CD4-positive, alpha-beta T cell (primary cell): ENCODE measurements around the gene PUS3. TPM values are rescaled to one million over a fixed set of nuclear protein-coding genes. Genes with fewer than 3 reads are reported as not detected.
"Not testable (repeated sequence)": the region's sequence is repeated elsewhere in the genome, so short reads cannot be mapped to it uniquely, and the experiment has no call there.

ENCODE experiments used
- ATAC-seq: fragments of 200-7000 bp; cut with Tn5 transposase; one replicate; pipeline ENCODE4 v1.10.0; 2022; ENCODE audit warnings: mild to moderate bottlenecking; ENCODE audit not compliant: poor library complexity
- CTCF ChIA-PET: fragments of 350-600 bp; sonication (Branson Sonifier 250); formaldehyde crosslinking; loops from one replicate; lab custom pipeline; 2021; ENCODE audit warnings: antibody characterized with exemption, inconsistent platforms; lab: Charles Lee
- POLR2A ChIA-PET: fragments of 350-600 bp; sonication (Branson Sonifier 250); formaldehyde crosslinking; loops from one replicate; lab custom pipeline; 2021; ENCODE audit warnings: antibody characterized with exemption, inconsistent platforms; lab: Charles Lee
- DNase-seq, 14 experiments: peaks; one replicate each; pipeline ENCODE4 v3.0.0-alpha.2; 2013 to 2020; ENCODE audit warnings: mixed read lengths in 2 of 14
- H3K27ac ChIP-seq, 2 donors: one replicate each; pipeline versions ENCODE4 v1.5.1 to v1.7.0; 2013; ENCODE audit warnings: low read length in 2 of 2, low read depth in 1 of 2, mild to moderate bottlenecking in 1 of 2
- H3K27me3 ChIP-seq, 2 experiments: 1 replicate in 1 of 2; 2 replicates in 1 of 2; pipeline versions ENCODE4 v1.6.1 to v1.7.0; 2013; ENCODE audit warnings: low read length in 2 of 2, control low read depth in 1 of 2, mild to moderate bottlenecking in 1 of 2, moderate library complexity in 1 of 2; ENCODE audit not compliant: insufficient read depth in 2 of 2, control insufficient read depth in 1 of 2
- H3K36me3 ChIP-seq: one replicate; pipeline ENCODE4 v1.6.1; 2013; ENCODE audit warnings: low read length, control low read depth; ENCODE audit not compliant: insufficient read depth
- H3K4me1 ChIP-seq: one replicate; pipeline ENCODE4 v1.6.1; 2013; ENCODE audit warnings: low read length, control low read depth; ENCODE audit not compliant: insufficient read depth
- H3K4me3 ChIP-seq: one replicate; pipeline ENCODE4 v1.5.1; 2013; ENCODE audit warnings: mild to moderate bottlenecking, low read length, moderate library complexity
- H3K9me3 ChIP-seq, 2 experiments: 1 replicate in 1 of 2; 2 replicates in 1 of 2; pipeline versions ENCODE4 v1.6.1 to v1.7.0; 2013; ENCODE audit warnings: low read length in 2 of 2, mild to moderate bottlenecking in 2 of 2, control low read depth in 1 of 2, moderate library complexity in 1 of 2; ENCODE audit not compliant: control insufficient read depth in 1 of 2, insufficient read depth in 1 of 2
- H3K27ac Mint-ChIP-seq: one replicate; pipeline ENCODE4 v1.8.0; 2020; ENCODE audit warnings: mixed read lengths
- H3K27me3 Mint-ChIP-seq: one replicate; pipeline ENCODE4 v1.8.0; 2021; ENCODE audit warnings: mixed read lengths
- H3K36me3 Mint-ChIP-seq: one replicate; pipeline ENCODE4 v1.8.0; 2021; ENCODE audit warnings: low read depth, mixed read lengths
- H3K4me1 Mint-ChIP-seq: one replicate; pipeline ENCODE4 v1.8.0; 2021; ENCODE audit warnings: low read depth, mixed read lengths
- H3K4me3 Mint-ChIP-seq: one replicate; pipeline ENCODE4 v1.8.0; 2020; ENCODE audit warnings: mild to moderate bottlenecking, mixed read lengths
- H3K9me3 Mint-ChIP-seq: one replicate; pipeline ENCODE4 v1.8.0; 2020; ENCODE audit warnings: mixed read lengths
- CTCF ChIP-seq: fragments of 200-600 bp; IDR thresholded peaks from one replicate; pipeline ENCODE4 v1.8.0; 2022; ENCODE audit warnings: antibody characterized with exemption, mild to moderate bottlenecking
- intact Hi-C, 2 experiments: fragments of 100-400 bp; cut with DNase I in 1 of 2; cut with micrococcal nuclease in 1 of 2; formaldehyde crosslinking; loops; one replicate each; pipeline versions ENCODE4 v1.15.1 to v1.9.0; 2023 to 2025; cut with DNase I, micrococcal nuclease
- total RNA-seq, 174 experiments: library from RNA in 2 of 174; stranded (reverse) in 2 of 174; gene quantifications; one replicate each; pipeline ENCODE4 v1.2.3 and lab custom pipeline; 2021 to 2026

Gene PUS3
- total RNA-seq, 2 experiments from 2014 or later: 6.0 to 7.3 TPM

DNA sequence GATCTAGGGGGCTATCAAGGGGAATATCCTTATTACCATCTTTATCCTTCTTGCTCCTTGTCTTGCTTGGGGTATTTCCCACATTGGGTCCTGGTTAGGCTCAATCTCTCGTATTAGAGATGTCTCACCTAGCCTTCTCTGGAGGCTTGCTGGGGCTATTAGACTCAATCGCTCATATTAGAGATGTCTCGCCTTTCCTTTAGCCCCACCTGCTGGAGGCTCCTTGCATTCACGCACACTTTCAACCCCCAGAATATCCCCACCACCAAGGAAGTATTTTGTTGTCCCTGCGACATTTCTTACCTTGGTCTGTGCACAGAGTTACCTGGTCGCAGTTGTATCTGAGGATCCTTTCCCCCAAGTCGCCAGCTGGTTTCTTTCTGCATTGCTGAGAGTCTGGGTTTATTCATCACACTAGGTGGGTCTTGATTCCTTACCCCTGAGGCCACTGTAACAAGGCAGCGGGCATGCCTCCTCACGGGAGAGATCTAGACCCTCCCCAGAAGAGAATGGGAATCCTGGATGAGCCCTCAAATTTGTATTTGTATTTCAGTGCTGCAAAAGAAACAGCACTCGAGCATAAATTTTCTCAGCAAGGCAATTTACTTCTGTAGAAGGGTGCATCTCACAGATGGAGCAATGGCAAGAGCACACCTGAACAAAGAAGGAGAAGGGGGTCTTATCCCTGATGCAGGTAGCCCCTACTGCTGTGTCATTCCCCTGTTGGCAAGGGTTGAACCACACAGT, 31.4 kb downstream of the PUS3 start:
- H3K36me3 Mint-ChIP-seq: no peaks in the 10 kb centered on the region
- peaks cover 10% of the 10 kb centered on the region for H3K27me3 Mint-ChIP-seq
- H3K36me3 ChIP-seq: no peaks in the 10 kb centered on the region
- no peak for TF ChIP-seq CTCF
- H3K27ac Mint-ChIP-seq: no peak overlapping the region
- no peaks in the 10 kb centered on the region for H3K4me1 ChIP-seq
- H3K9me3 ChIP-seq: peaks cover 4 to 5% of the 10 kb centered on the region in 2 experiments
- no peaks in the 10 kb centered on the region for H3K9me3 Mint-ChIP-seq
- no peak overlapping the region for H3K27ac ChIP-seq
- ChIA-PET POLR2A (no interaction called here), CTCF (interaction anchor here (0.7 kb wide), 1 partner anchor 431 kb away, joined by 4 read pairs; no protein-coding TSS in a partner anchor)
- H3K4me3 Mint-ChIP-seq: no peak overlapping the region
- H3K4me1 Mint-ChIP-seq: no peaks in the 10 kb centered on the region
- no peaks in the 10 kb centered on the region for H3K27me3 ChIP-seq
- ATAC-seq: peak; percentile 26
- DNase-seq: peak in 6 of 14 experiments; percentile 10 to 43 (median 18)
- no peak overlapping the region for H3K4me3 ChIP-seq
- intact Hi-C loops: loop anchor here (5.0 to 10.0 kb wide), 6 partner anchors 144 to 909 kb away; partner anchors contain the start of genes CHEK1 (in 1 of the 2) and EI24 (in 1 of the 2)

DNA sequence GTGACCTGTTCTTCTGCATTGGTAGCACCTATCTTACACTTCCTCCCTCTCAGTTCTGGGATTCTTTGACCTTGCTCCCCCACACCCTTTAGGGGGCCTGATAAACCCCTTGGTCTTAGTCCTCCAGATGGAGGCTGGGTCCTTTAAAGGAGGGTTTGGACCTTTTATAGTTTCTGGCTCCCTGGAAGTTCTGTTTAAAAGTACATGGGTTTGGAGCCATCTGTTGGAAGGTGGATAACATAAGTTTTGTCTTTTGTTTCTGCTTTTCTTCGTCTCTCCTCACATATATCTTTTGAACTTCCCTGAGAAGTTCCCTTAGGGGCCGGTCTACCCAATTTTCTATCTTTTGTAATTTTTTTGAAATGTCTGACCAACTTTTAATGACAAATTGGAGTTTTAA, 33.5 kb downstream of the PUS3 start:
- H3K9me3 ChIP-seq: peaks cover 4 to 5% of the 10 kb centered on the region in 2 experiments
- no peak overlapping the region for H3K4me3 ChIP-seq
- no peak for TF ChIP-seq CTCF
- ChIA-PET POLR2A (no interaction called here), CTCF (no interaction called here)
- Mint-ChIP-seq H3K4me1 (no peaks in the 10 kb centered on the region), H3K9me3 (no peaks in the 10 kb centered on the region), H3K27ac (no peak overlapping the region), H3K36me3 (no peaks in the 10 kb centered on the region), H3K4me3 (no peak overlapping the region), H3K27me3 (peaks cover 10% of the 10 kb centered on the region)
- intact Hi-C loops: loop anchor here in 1 of 2 experiments (5.0 kb wide), 1 partner anchor 897 kb away; no protein-coding TSS in a partner anchor
- H3K4me1 ChIP-seq: no peaks in the 10 kb centered on the region
- ATAC-seq (no peak), DNase-seq (no peak)
- H3K27ac ChIP-seq: no peak overlapping the region
- no peaks in the 10 kb centered on the region for H3K27me3 ChIP-seq
- H3K36me3 ChIP-seq: no peaks in the 10 kb centered on the region

- H3K27me3 ChIP-seq, H3K36me3 ChIP-seq, H3K9me3 Mint-ChIP-seq, CTCF ChIA-PET, H3K4me3 ChIP-seq, H3K4me3 Mint-ChIP-seq, ATAC-seq, H3K27ac Mint-ChIP-seq, H3K4me1 Mint-ChIP-seq, POLR2A ChIA-PET, H3K36me3 Mint-ChIP-seq, DNase-seq, H3K27ac ChIP-seq, H3K9me3 ChIP-seq, H3K27me3 Mint-ChIP-seq, H3K4me1 ChIP-seq: not testable (repeated sequence)
- intact Hi-C loops: loop anchor here in 1 of 2 experiments (5.0 kb wide), 1 partner anchor 893 kb away; no protein-coding TSS in a partner anchor
Measured at GRCh38 chr11:125865354-125865753, 37.7 kb downstream of the PUS3 start.

GRCh38 chr11:125862786-125863185, 40.2 kb downstream of the PUS3 start:
- H3K9me3 Mint-ChIP-seq, ATAC-seq, H3K36me3 ChIP-seq, POLR2A ChIA-PET, intact Hi-C loops, H3K4me3 ChIP-seq, H3K27ac ChIP-seq, H3K9me3 ChIP-seq, H3K27me3 Mint-ChIP-seq, H3K4me1 ChIP-seq, H3K4me3 Mint-ChIP-seq, CTCF ChIA-PET, H3K36me3 Mint-ChIP-seq, DNase-seq, H3K4me1 Mint-ChIP-seq, H3K27me3 ChIP-seq, H3K27ac Mint-ChIP-seq: not testable (repeated sequence)

GRCh38 chr11:125857670-125858069, 45.3 kb downstream of the PUS3 start:
- H3K36me3 Mint-ChIP-seq: not testable (repeated sequence)

More at GRCh38 chr11:125857670-125858069, 45.3 kb downstream of the PUS3 start:
- H3K4me3 Mint-ChIP-seq, CTCF ChIA-PET, DNase-seq, POLR2A ChIA-PET, H3K9me3 ChIP-seq, H3K4me3 ChIP-seq, H3K4me1 Mint-ChIP-seq, H3K27ac ChIP-seq, H3K36me3 ChIP-seq, H3K27ac Mint-ChIP-seq, H3K4me1 ChIP-seq, intact Hi-C loops, ATAC-seq: not testable (repeated sequence)
- Mint-ChIP-seq H3K9me3 (peaks cover 10% of the 10 kb centered on the region), H3K27me3 (peaks cover 18% of the 10 kb centered on the region)
- H3K27me3 ChIP-seq: peaks cover 0 to 13% of the 10 kb centered on the region in 2 experiments
